HCT116 (cell line): ENCODE results near the gene KIAA0825. TPM values are rescaled to one million over a fixed set of nuclear protein-coding genes. Genes with fewer than 3 reads are reported as not detected.

ENCODE experiments used
- ATAC-seq: fragments of 200-7000 bp; cut with Tn5 transposase; 2 replicates; pipeline ENCODE4 v1.9.1; 2020; ENCODE audit warnings: mild to moderate bottlenecking, moderate library complexity
- BruUV-seq: library from RNA; stranded (reverse); fragments of 400-500 nt; replicated peaks from 2 replicates; lab custom pipeline; 2021; lab: Mats Ljungman, UMichigan
- CTCF ChIA-PET: fragments of 300-600 bp; sonication (Branson Sonifier 250); formaldehyde crosslinking; loops from one replicate; lab custom pipeline; 2021; ENCODE audit warnings: antibody characterized with exemption; lab: Charles Lee
- POLR2A ChIA-PET: fragments of 300-600, 350-600 bp; sonication (Branson Sonifier 250); formaldehyde crosslinking; loops from one replicate; lab custom pipeline; 2021; ENCODE audit warnings: antibody characterized with exemption; lab: Charles Lee
- RAD21 ChIA-PET, 2 experiments: fragments of 300-600 bp; sonication (Branson Sonifier 250); formaldehyde crosslinking; loops; one replicate each; lab custom pipeline; 2023; ENCODE audit warnings: low total read pairs in 2 of 2; ENCODE audit not compliant: uncharacterized antibody in 2 of 2, unreplicated experiment in 2 of 2, low non-redundant PET in 1 of 2; lab: Charles Lee
- DNase-seq: peaks from one replicate; pipeline ENCODE4 v3.0.0-alpha.2; 2010; ENCODE audit warnings: low read depth, low spot score
- H2AFZ ChIP-seq: fragments of 200-600 bp; shearing (Covaris generic), sonication (generic); 2 replicates; pipeline ENCODE4 v1.6.1; 2017; ENCODE audit warnings: low read depth, mixed run types, mixed read lengths, antibody characterized with exemption, low read length; ENCODE audit not compliant: poor library complexity, severe bottlenecking
- H3K27ac ChIP-seq: 2 replicates; pipeline ENCODE4 v1.5.1; 2012; ENCODE audit warnings: low read depth, low read length
- H3K27me3 ChIP-seq: fragments of 200-600 bp; sonication (generic); 2 replicates; pipeline ENCODE4 v1.6.1; 2016; ENCODE audit warnings: mixed run types, low read length, mixed read lengths; ENCODE audit not compliant: insufficient read depth
- H3K36me3 ChIP-seq, 2 experiments: fragments of 200-500 bp in 1 of 2; fragments of 200-600 bp in 1 of 2; sonication (Bioruptor generic) in 1 of 2; sonication (generic) in 1 of 2; 2 replicates each; pipeline versions ENCODE4 v1.5.1 to v1.6.1; 2014 to 2016; ENCODE audit warnings: low read length in 2 of 2, inconsistent platforms in 1 of 2, mixed read lengths in 1 of 2, mixed run types in 1 of 2; ENCODE audit not compliant: insufficient read depth in 2 of 2, control insufficient read depth in 1 of 2
- H3K4me1 ChIP-seq, 2 experiments: fragments of 200-600 bp in 1 of 2; sonication (generic) in 1 of 2; 2 replicates each; pipeline versions ENCODE4 v1.5.1 to v1.6.1; 2012 to 2017; ENCODE audit warnings: low read length in 2 of 2, inconsistent platforms in 1 of 2, mild to moderate bottlenecking in 1 of 2, mixed read lengths in 1 of 2, mixed run types in 1 of 2, moderate library complexity in 1 of 2; ENCODE audit not compliant: insufficient read depth in 2 of 2, control insufficient read depth in 1 of 2
- H3K4me2 ChIP-seq: fragments of 200-600 bp; sonication (generic); 2 replicates; pipeline ENCODE4 v1.6.1; 2017; ENCODE audit warnings: mixed run types, low read length, mixed read lengths
- H3K4me3 ChIP-seq, 2 experiments: fragments of 200-600 bp in 1 of 2; sonication (generic) in 1 of 2; replicated peaks in 1 of 2; 2 replicates each; pipeline ENCODE4 v1.5.1; 2011 to 2016; ENCODE audit warnings: low read length in 2 of 2, control low read depth in 1 of 2, low read depth in 1 of 2, mild to moderate bottlenecking in 1 of 2, mixed read lengths in 1 of 2, mixed run types in 1 of 2
- H3K79me2 ChIP-seq: fragments of 200-600 bp; sonication (generic); 2 replicates; pipeline ENCODE4 v1.6.1; 2017; ENCODE audit warnings: mild to moderate bottlenecking, mixed run types, low read length, moderate library complexity, mixed read lengths; ENCODE audit not compliant: insufficient read depth
- H3K9ac ChIP-seq: fragments of 200-600 bp; sonication (generic); 2 replicates; pipeline ENCODE4 v1.6.1; 2016; ENCODE audit warnings: low read length, mixed read lengths
- H3K9me2 ChIP-seq: fragments of 200-600 bp; sonication (generic), shearing (Covaris generic); 2 replicates; pipeline ENCODE4 v1.6.1; 2017; ENCODE audit warnings: mixed run types, mild to moderate bottlenecking, moderate library complexity; ENCODE audit not compliant: insufficient read depth
- H3K9me3 ChIP-seq, 2 experiments: fragments of 200-500 bp in 1 of 2; fragments of 200-600 bp in 1 of 2; sonication (Bioruptor generic) in 1 of 2; sonication (generic) in 1 of 2; 2 replicates each; pipeline ENCODE4 v1.6.1; 2014 to 2017; ENCODE audit warnings: low read length in 2 of 2, mixed read lengths in 2 of 2, inconsistent platforms in 1 of 2, low read depth in 1 of 2, mild to moderate bottlenecking in 1 of 2, mixed run types in 1 of 2, moderate library complexity in 1 of 2; ENCODE audit not compliant: control insufficient read depth in 1 of 2, insufficient read depth in 1 of 2
- H4K20me1 ChIP-seq: fragments of 200-600 bp; sonication (generic), shearing (Covaris generic); 2 replicates; pipeline ENCODE4 v1.6.1; 2017; ENCODE audit warnings: mixed run types, mild to moderate bottlenecking, moderate library complexity; ENCODE audit not compliant: insufficient read depth
- ELF1 ChIP-seq: IDR thresholded peaks from 2 replicates; pipeline ENCODE4 v1.6.1; 2012; ENCODE audit warnings: low read depth, borderline replicate concordance
- EZH2phosphoT487 ChIP-seq: fragments of 200-600 bp; IDR thresholded peaks from 2 replicates; pipeline ENCODE4 v1.6.1; 2018; ENCODE audit warnings: antibody characterized with exemption, borderline replicate concordance
- FOSL1 ChIP-seq: IDR thresholded peaks from 2 replicates; pipeline ENCODE4 v1.6.1; 2012; ENCODE audit warnings: low read depth
- POLR2A ChIP-seq: IDR thresholded peaks from 2 replicates; pipeline ENCODE4 v1.7.0; 2011; ENCODE audit warnings: borderline replicate concordance; ENCODE audit not compliant: insufficient read depth, insufficient read length; ENCODE audit errors: extremely low read depth
- RAD21 ChIP-seq: IDR thresholded peaks from 2 replicates; pipeline ENCODE4 v1.6.1; 2012; ENCODE audit warnings: low read depth, mild to moderate bottlenecking
- SIN3A ChIP-seq: IDR thresholded peaks from 2 replicates; pipeline ENCODE4 v1.6.1; 2012; ENCODE audit warnings: low read depth
- SP1 ChIP-seq: IDR thresholded peaks from 2 replicates; pipeline ENCODE4 v1.6.1; 2012; ENCODE audit warnings: low read depth
- SRF ChIP-seq: IDR thresholded peaks from 2 replicates; pipeline ENCODE4 v1.6.1; 2012; ENCODE audit warnings: low read depth
- TCF7L2 ChIP-seq: IDR thresholded peaks from 2 replicates; pipeline ENCODE4 v1.7.0; 2011; ENCODE audit warnings: borderline replicate concordance, inconsistent platforms; ENCODE audit not compliant: insufficient read depth, insufficient read length; ENCODE audit errors: extremely low read depth
- YY1 ChIP-seq: IDR thresholded peaks from 2 replicates; pipeline ENCODE4 v1.6.1; 2011; ENCODE audit warnings: low read length, low read depth, moderate library complexity, mild to moderate bottlenecking; ENCODE audit not compliant: insufficient replicate concordance; ENCODE audit errors: extremely low read depth
- ZFX ChIP-seq: fragments of 450-650 bp; IDR thresholded peaks from 2 replicates; pipeline ENCODE4 v1.6.1; 2017
- ZNF274 ChIP-seq: fragments of 200-500 bp; sonication (Bioruptor generic); IDR thresholded peaks from 2 replicates; pipeline ENCODE4 v1.6.1; 2014; ENCODE audit warnings: mild to moderate bottlenecking, low read depth, low read length, inconsistent platforms
- intact Hi-C: fragments of 100-400 bp; cut with micrococcal nuclease; formaldehyde crosslinking; loops from 2 replicates; pipeline ENCODE4 v1.10.0; 2022
- total RNA-seq: library from RNA; stranded (reverse); gene quantifications from one replicate; pipeline ENCODE4 v1.2.1, GENCODE V29; 2021; ENCODE audit not compliant: unreplicated experiment
- TF ChIP-seq, protein P1 (sequence below), 3 experiments: fragments of 200-600 bp in 1 of 3; sonication (generic) in 1 of 3; IDR thresholded peaks in 2 of 3; conservative IDR thresholded peaks in 1 of 3; 2 replicates each; pipeline ENCODE4 v1.5.1; 2012 to 2017; ENCODE audit warnings: low read depth in 2 of 3, low read length in 2 of 3, antibody characterized with exemption in 1 of 3, borderline replicate concordance in 1 of 3, control low read depth in 1 of 3, mild to moderate bottlenecking in 1 of 3, mixed read lengths in 1 of 3, mixed run types in 1 of 3, moderate library complexity in 1 of 3; ENCODE audit not compliant: insufficient read depth in 1 of 3
- TF ChIP-seq, protein P2 (sequence below): IDR thresholded peaks from 2 replicates; pipeline ENCODE4 v1.6.1; 2011; ENCODE audit warnings: mild to moderate bottlenecking, low read length, moderate library complexity; ENCODE audit not compliant: insufficient replicate concordance; ENCODE audit errors: extremely low read depth
- TF ChIP-seq, protein P3 (sequence below): IDR thresholded peaks from 2 replicates; pipeline ENCODE4 v1.6.1; 2012

The KIAA0825 gene
- total RNA-seq, 1 experiment from 2014 or later: 1.4 TPM

DNA sequence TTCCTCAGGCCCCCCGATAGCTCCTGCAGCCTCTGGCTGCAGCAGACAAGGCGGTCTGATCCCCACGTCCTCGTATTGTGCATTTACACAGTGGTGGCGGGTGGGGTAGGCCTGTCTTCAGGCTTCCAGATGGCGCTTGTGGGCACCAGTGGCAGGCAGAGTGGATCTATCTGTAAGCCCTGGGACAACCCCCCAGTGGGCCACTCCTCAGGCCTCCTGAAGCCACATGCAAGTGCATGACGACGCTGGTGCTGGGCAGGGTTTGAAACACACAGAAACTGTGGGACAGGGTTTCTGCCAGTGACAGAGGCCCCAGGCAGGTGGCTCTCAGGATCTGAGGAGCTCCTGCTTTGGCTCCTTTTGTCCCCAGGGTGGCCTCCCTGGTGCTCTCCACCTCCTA is 42.1 kb upstream of the KIAA0825 start (continued):
- no peak for TF ChIP-seq ZNF274
- no peak for TF ChIP-seq SP1
- TF ChIP-seq, protein P1, sequence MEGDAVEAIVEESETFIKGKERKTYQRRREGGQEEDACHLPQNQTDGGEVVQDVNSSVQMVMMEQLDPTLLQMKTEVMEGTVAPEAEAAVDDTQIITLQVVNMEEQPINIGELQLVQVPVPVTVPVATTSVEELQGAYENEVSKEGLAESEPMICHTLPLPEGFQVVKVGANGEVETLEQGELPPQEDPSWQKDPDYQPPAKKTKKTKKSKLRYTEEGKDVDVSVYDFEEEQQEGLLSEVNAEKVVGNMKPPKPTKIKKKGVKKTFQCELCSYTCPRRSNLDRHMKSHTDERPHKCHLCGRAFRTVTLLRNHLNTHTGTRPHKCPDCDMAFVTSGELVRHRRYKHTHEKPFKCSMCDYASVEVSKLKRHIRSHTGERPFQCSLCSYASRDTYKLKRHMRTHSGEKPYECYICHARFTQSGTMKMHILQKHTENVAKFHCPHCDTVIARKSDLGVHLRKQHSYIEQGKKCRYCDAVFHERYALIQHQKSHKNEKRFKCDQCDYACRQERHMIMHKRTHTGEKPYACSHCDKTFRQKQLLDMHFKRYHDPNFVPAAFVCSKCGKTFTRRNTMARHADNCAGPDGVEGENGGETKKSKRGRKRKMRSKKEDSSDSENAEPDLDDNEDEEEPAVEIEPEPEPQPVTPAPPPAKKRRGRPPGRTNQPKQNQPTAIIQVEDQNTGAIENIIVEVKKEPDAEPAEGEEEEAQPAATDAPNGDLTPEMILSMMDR (IDR thresholded peaks at IDR 0.05 in 2 of 3, conservative IDR thresholded peaks at IDR 0.05 in 1 of 3; ENCODE audit: borderline replicate concordance in 1 of 3, insufficient read depth in 1 of 3, low read depth in 2 of 3, low read length in 2 of 3): no peak
- TF ChIP-seq, protein P2, sequence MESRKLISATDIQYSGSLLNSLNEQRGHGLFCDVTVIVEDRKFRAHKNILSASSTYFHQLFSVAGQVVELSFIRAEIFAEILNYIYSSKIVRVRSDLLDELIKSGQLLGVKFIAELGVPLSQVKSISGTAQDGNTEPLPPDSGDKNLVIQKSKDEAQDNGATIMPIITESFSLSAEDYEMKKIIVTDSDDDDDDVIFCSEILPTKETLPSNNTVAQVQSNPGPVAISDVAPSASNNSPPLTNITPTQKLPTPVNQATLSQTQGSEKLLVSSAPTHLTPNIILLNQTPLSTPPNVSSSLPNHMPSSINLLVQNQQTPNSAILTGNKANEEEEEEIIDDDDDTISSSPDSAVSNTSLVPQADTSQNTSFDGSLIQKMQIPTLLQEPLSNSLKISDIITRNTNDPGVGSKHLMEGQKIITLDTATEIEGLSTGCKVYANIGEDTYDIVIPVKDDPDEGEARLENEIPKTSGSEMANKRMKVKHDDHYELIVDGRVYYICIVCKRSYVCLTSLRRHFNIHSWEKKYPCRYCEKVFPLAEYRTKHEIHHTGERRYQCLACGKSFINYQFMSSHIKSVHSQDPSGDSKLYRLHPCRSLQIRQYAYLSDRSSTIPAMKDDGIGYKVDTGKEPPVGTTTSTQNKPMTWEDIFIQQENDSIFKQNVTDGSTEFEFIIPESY: no peak
- TF ChIP-seq SRF: no peak

DNA sequence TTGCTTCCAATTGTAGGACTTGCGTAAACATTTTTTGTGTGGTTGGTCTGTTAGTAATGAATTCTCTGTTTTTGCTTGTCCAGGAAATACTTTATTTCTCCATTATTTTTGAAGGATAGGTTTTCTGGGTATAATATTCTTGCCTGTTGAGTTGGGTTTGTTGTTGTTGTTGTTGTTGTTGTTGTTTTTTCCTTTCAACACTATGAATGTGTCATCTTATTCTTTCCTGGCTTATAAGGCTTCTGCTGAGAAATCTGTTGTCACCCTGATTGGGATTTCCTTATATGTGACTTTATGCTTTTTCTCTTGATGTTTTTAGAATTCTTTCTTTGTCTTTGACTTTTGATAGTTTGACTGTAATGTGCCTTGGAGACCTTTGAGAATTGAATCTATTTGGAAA is 39.9 kb upstream of the KIAA0825 start:
- Histone ChIP-seq H2AFZ (no peak overlapping the region), H3K4me1 (no peaks in the 10 kb centered on the region), H3K9ac (no peak overlapping the region), H3K9me2 (no peaks in the 10 kb centered on the region), H3K36me3 (peaks cover 0 to 21% of the 10 kb centered on the region in 2 experiments; a peak in 1 of 4 replicates), H3K4me2 (no peak overlapping the region), H4K20me1 (no peaks in the 10 kb centered on the region), H3K79me2 (peaks cover 32% of the 10 kb centered on the region), H3K4me3 (no peak overlapping the region), H3K9me3 (peaks cover 3 to 8% of the 10 kb centered on the region in 2 experiments; a peak in 2 of 4 replicates), H3K27ac (no peak overlapping the region), H3K27me3 (no peaks in the 10 kb centered on the region)
- no TSS peak for BruUV-seq
- ATAC-seq: no peak
- ChIA-PET POLR2A (no interaction called here), RAD21 (no interaction called here), CTCF (no interaction called here)
- no peak for DNase-seq
- TF ChIP-seq EZH2phosphoT487 (no peak), ELF1 (no peak), POLR2A (no peak), ZFX (no peak), YY1 (no peak), SRF (no peak), FOSL1 (no peak), TCF7L2 (no peak), SIN3A (no peak), RAD21 (no peak)
- TF ChIP-seq, protein P3, sequence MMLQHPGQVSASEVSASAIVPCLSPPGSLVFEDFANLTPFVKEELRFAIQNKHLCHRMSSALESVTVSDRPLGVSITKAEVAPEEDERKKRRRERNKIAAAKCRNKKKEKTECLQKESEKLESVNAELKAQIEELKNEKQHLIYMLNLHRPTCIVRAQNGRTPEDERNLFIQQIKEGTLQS: no peak
- TF ChIP-seq, protein P1 (IDR thresholded peaks at IDR 0.05 in 2 of 3, conservative IDR thresholded peaks at IDR 0.05 in 1 of 3; ENCODE audit: borderline replicate concordance in 1 of 3, insufficient read depth in 1 of 3, low read depth in 2 of 3, low read length in 2 of 3): no peak
- intact Hi-C loops: no loop called here
